ENCODE results near the gene OLFM1.
"Not testable (repeated sequence)": the region's sequence is repeated elsewhere in the genome, so short reads cannot be mapped to it uniquely, and the experiment has no call there.

OLFM1 gene

DNA sequence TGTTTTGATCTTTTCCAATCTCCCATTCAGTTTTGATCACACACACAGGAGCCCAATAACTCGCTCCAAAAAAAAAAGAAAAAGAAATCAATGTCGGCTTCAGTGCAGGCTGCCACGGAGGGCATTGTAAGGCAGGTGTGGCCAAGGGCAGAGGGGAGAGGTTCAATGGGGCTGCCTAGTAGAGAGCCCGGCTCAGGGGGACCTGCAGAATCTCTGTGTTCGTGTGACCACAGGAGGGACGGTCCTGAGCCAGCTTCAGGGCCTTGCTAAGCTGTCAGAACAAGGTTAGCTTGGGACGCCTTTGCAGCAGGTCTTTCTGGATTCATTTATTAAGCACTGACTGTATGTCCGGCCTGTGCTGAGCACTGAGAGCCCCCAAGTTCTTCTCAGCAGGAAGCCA is 22.2 kb downstream of the OLFM1 start:
- DNase-seq: no peak

- no peak for DNase-seq
Measured at GRCh38 chr9:135110416-135110815, 22.9 kb downstream of the OLFM1 start.

DNA sequence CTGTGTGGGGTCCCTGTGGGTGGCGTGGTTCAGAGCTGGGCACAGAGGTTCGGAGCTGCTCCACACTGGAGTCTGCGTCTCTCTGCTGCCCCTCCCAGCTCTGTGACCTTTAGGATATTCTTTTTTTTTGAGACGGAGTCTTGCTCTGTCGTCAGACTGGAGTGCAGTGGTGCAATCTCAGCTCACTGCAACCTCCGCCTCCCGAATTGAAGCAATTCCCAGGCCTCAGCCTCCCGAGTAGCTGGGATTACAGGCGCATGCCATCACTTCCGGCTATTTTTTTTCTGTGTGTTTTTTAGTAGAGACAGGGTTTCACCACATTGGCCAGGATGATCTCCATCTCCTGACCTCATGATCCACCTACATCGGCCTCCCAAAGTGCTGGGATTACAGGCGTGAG is 24.1 kb downstream of the OLFM1 start:
- not testable (repeated sequence) for DNase-seq

- DNase-seq: no peak
Measured at GRCh38 chr9:135116371-135116770, 28.9 kb downstream of the OLFM1 start.

- DNase-seq: no peak
Measured at GRCh38 chr9:135116881-135117280, 29.4 kb downstream of the OLFM1 start.

GRCh38 chr9:135117281-135117680 is 29.8 kb downstream of the OLFM1 start:
- no peak for DNase-seq

DNA sequence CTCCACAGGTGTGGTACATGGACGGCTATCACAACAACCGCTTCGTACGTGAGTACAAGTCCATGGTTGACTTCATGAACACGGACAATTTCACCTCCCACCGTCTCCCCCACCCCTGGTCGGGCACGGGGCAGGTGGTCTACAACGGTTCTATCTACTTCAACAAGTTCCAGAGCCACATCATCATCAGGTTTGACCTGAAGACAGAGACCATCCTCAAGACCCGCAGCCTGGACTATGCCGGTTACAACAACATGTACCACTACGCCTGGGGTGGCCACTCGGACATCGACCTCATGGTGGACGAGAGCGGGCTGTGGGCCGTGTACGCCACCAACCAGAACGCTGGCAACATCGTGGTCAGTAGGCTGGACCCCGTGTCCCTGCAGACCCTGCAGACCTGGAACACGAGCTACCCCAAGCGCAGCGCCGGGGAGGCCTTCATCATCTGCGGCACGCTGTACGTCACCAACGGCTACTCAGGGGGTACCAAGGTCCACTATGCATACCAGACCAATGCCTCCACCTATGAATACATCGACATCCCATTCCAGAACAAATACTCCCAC is 32.1 kb downstream of the OLFM1 start:
- no peak for DNase-seq

- no peak for DNase-seq
Measured at GRCh38 chr9:135120249-135120648, 32.8 kb downstream of the OLFM1 start.

DNA sequence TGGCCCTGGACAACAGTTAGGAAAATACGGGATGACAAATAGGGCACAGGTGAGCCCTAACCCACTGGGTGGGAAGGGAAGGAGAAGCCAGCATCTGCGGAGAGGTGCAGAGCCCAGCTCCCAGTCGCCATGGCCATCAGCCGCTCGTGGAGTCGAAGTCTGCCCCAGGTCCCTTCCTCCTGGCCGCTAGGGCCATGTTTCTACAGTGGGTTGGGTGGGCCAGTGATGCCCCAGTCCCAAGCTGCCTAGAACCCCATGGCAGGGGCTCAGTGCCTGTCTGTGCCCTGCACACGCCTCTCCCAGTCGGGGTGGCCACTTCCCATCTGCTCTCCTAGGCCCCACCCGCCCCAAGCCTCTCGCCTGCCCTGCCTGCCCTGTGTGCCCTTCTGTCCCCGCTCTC is 34.8 kb downstream of the OLFM1 start:
- no peak for DNase-seq

DNA sequence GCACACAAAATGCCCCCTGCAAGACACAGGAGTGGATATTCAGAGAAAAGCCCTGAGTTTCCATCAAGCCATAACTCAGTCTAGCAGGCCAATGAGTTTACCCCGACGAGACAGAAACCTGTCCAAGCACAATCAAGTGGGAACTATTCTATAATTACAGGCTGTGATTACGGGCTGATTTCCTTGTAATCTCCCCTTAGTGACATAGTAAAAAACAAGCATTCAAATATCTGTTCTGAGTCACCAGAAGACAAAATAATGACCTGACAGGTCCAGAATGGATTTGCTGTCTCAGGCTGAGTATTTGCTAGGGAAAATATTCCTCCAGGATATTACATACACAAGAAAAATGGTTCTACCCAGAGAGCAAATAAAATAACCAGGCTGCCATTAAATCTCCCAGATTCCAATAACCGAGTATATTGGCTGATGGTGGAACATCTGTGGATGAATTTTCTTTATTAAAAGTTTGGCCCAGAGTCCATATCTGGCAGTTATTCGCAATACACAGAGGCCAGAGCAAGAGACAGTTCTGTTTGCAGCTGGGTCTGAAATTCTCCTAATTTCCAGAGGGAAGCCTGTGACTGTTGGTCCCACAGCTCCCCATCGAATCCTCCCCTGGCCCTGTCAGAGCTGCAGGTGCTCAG is 35.8 kb downstream of the OLFM1 start:
- DNase-seq: no peak

DNA sequence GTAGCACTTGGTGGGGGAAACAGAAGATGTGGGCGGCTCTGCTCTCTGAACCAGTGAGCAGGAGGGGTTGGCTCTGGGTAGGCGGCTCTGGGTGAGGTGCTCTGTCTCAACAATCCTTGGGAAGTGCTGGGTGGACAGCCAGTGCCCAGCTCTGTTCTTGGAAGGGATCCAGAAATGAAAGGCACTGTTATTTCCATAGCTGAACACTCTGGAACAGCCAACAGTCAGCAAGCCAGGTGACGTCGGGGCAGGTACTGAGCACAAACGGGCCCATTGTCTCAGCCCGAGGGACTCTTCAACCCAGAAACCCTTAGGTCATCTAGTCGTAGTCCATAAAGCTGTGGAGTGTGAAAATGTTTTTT is 36.3 kb downstream of the OLFM1 start:
- no peak for DNase-seq

DNA sequence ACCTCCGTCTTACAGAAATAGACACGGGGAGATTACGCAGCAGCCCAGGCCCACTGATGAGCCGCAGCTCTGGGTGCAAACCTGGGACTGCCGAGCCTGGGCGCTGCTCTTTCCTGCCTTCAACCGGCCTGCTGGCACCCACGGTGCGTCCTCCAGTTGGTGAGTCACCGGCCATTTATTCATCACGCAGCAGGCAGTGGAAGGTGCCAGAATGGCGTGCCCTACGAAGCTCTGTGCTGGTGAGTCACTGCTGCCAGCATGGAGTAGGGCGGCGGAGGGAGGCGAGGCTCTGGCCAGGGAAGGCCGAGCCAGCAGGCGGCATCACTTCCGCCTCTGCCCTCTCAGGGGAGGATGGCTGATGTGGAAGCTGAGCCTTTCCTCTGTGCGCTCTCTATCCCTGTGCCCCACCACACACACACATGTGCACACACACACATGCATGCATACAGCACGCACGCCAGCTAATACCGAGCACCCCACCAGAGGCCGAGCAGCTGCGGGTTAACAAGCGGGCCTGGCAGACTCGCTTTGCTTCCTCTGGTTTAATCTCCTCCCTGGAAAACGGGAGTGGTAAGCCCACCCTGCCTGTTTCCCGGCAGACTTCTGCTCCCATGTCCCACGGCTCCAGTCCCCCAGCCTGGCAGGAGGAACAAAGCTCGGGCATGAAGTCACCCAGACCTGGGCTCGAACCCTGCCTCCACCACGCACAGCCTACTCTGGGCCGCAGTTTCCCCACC is 39.2 kb downstream of the OLFM1 start:
- no peak for DNase-seq

DNA sequence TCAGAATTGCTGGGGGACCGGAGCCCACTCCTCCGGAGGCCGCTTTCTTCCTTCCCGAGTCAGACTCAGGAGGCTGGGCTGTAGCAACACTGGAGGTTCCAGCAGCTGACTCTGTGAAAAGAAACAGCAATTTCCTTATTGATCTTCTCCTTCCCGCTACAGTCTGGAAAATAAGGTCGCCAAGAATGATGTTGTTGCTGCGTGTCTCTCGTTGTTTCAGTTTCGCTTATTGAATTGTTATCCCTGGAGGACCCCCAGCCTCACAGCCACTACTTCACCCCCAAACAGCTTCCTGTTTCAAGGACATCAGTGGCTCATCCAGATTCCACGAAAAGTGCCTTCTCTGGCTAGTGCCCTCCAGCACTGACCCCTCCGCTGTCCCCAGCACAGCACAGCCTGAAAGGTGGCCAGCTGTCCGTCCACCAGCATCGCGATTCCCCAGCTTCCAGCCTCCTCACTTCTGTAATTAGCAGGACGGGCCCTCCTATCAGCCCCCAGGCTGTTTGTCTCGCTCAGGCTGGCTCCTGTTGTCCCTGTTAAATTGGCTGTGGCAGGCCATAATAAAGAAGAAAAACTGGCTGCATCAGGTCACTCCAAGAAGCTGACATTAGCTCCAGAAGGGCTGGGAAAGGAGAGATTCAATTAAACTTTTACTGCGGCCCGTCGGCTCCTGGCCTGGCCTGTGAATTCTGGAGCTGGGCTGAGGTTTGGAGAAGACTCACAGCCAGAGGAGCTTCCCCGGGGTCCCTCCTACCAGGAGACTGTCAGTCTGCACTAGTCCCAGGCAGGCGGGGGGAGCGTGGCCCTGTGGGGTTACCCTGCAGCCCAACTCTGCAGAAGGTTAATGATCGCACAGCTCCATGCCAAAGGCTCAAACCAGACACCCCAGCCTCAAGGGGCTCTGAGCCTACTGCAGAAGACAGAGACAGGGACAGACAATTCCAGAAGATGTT is 40.5 kb downstream of the OLFM1 start:
- no peak for DNase-seq

DNA sequence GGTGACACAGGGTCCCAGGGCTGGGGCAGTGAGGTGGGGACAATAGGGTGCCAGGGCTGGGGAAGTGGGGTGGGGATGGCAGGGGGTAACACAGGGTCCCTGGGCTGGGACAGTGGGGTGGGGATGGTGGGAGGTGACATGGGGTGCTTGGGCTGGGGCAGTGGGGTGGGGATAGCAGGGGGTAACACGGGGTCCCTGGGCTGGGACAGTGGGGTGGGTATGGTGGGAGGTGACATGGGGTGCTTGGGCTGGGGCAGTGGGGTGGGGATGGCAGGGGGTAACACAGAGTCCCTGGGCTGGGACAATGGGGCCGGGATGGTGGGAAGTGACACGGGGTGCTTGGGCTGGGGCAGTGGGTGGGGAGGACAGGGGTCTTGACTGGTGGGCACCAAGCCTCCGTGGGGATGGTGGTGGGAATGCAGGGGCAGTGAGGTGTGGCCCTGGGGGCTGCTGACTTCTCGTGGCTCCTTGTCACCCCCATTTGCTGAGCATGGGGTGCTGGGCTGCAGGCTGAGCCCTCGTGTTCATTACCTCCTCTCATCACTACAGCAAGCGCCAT is 41.7 kb downstream of the OLFM1 start:
- no peak for DNase-seq

GRCh38 chr9:135130207-135130976 is 42.9 kb downstream of the OLFM1 start:
- no peak for DNase-seq

GRCh38 chr9:135131488-135131887 is 44.0 kb downstream of the OLFM1 start:
- no peak for DNase-seq

- no peak for DNase-seq
Measured at GRCh38 chr9:135132008-135132407, 44.5 kb downstream of the OLFM1 start.

- DNase-seq: no peak
Measured at GRCh38 chr9:135134268-135135022, 47.0 kb downstream of the OLFM1 start.

- no peak for DNase-seq
Measured at GRCh38 chr9:135135171-135135928, 47.9 kb downstream of the OLFM1 start.

DNA sequence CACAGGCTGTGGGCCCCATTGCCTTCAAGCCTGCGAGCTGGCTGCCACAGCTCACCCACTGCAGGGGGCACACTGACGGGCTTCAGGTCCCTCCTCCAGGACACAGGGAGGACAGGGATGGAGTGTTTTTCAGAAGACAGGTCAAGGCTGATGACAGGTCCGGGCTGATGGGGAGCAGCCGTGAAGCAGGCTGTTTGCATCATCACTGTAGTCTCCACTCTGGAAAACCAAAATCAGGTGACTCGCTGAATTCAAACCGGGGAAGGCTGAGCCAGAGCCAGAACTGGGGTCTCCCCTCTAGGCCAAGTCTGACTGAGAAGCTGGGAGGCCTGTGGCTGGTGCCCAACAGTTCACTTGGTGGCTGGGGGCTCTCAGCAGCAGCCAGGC is 48.5 kb downstream of the OLFM1 start:
- DNase-seq: no peak

DNA sequence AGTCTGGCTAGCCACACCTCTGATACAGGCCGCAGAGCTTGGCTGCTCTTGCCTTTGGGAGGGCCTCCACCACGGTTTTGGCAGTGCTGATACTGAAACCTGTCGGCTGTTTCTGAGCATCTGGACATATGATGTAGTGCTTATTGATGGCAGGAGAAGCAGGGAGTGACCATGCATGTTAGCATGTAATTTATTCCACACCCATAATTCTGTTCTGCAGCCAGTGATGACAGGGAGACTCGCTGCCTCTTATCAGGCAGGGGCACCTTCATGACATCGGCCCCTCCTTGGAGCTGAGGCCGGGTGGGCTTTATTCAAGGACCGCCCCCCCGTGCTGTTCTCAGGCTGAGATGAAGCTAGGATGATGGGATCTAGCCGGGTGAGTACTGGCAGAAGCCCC is 49.0 kb downstream of the OLFM1 start:
- DNase-seq: no peak
